ENCODE results near the gene PDE7B. TPM values are rescaled to one million over a fixed set of nuclear protein-coding genes. Genes with fewer than 3 reads are reported as not detected.

PDE7B gene
- total and polyA plus RNA-seq, 2 of the 8 experiments (the other 6 are each of a cell fraction or from before 2014, with no cell fraction given) = not detected

DNA sequence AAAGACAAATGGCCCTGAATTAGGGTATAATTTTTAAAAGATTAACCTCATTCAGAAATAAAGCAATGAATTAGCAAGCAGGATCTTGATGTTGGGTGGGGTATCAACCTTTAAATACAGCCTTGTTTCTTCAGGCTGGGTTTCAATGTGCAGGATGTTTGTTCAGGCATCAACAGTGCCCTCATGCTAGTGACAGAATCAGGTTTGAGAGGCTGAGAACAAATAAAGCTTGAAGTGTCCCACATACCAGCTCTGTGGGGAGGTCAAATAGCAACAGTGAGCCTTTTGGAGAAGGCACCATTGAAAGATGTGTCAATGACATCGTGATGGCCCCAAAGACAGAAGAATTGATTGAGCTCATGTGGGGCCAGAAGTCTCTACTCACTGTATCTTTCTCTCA is 330.4 kb downstream of the PDE7B start:
- no peak overlapping the region for H3K9ac ChIP-seq (replicated peaks in 1 of 4; ENCODE audit: extremely low read depth in 1 of 4, low read depth in 3 of 4, low read length in 3 of 4)
- no peaks in the 10 kb centered on the region for H4K20me1 ChIP-seq (replicated peaks in 1 of 2; ENCODE audit: control insufficient read depth in 1 of 2, insufficient read depth in 2 of 2, low read length in 2 of 2)
- no peak overlapping the region for H3K23ac ChIP-seq (ENCODE audit: insufficient read length)
- H3K79me1 ChIP-seq (ENCODE audit: low read depth, low read length) = no peaks in the 10 kb centered on the region
- no peak overlapping the region for H3K4ac ChIP-seq (replicated peaks; ENCODE audit: insufficient read length, low read depth, low read length)
- no peak overlapping the region for H2BK120ac ChIP-seq (replicated peaks; ENCODE audit: low read depth, low read length)
- H3K27ac ChIP-seq (ENCODE audit: low read depth, low read length) = no peak overlapping the region
- ChIA-PET CTCF (ENCODE audit: partially characterized antibody) (no interaction called here), POLR2A (ENCODE audit: partially characterized antibody) (no interaction called here)
- H2AFZ ChIP-seq (ENCODE audit: low read length) = no peak overlapping the region
- no peak overlapping the region for H4K5ac ChIP-seq (ENCODE audit: insufficient read length, low read depth, low read length)
- no peaks in the 10 kb centered on the region for H3K79me2 ChIP-seq (ENCODE audit: control insufficient read depth in 1 of 2, insufficient read depth in 2 of 2, low read length in 2 of 2)
- WGBS, 2 experiments (ENCODE audit: extremely low coverage in 1 of 2, insufficient coverage in 1 of 2, insufficient read length in 1 of 2, insufficient replicate concordance in 2 of 2, low coverage in 1 of 2, low lambda C conversion rate in 2 of 2, missing lambda C conversion rate in 1 of 2) = 74% methylated on average over 1 of the region's 1 CpG; no CpG with 5 or more reads in 1 of the 2 experiments
- H3K4me1 ChIP-seq (replicated peaks in 1 of 4; ENCODE audit: control insufficient read depth in 3 of 4, insufficient read depth in 4 of 4, low read length in 3 of 4) = no peaks in the 10 kb centered on the region
- no peak for DNase-seq (ENCODE audit: low read depth in 1 of 2, low spot score in 2 of 2)
- H3K4me3 ChIP-seq (ENCODE audit: extremely low read depth in 1 of 4, insufficient read depth in 2 of 4, low read depth in 3 of 4, low read length in 4 of 4) = no peak overlapping the region
- H3K4me2 ChIP-seq (ENCODE audit: insufficient read depth in 1 of 2, low read depth in 2 of 2, low read length in 2 of 2) = no peak overlapping the region
- no peak overlapping the region for H2AK5ac ChIP-seq (ENCODE audit: low read depth, low read length)
- no peaks in the 10 kb centered on the region for H3K36me3 ChIP-seq (ENCODE audit: control insufficient read depth in 2 of 4, insufficient read depth in 4 of 4, low read length in 3 of 4)
- no peak overlapping the region for H4K91ac ChIP-seq (replicated peaks; ENCODE audit: insufficient read length, low read length)
- H4K8ac ChIP-seq (ENCODE audit: extremely low read depth, insufficient read depth, low read length) = no peak overlapping the region
- no peak overlapping the region for H2BK12ac ChIP-seq (ENCODE audit: low read depth, low read length)
- H3K56ac ChIP-seq (replicated peaks; ENCODE audit: insufficient read length, low read depth, low read length) = no peak overlapping the region
- no peaks in the 10 kb centered on the region for H3K23me2 ChIP-seq (ENCODE audit: low read depth, low read length)
- H2BK20ac ChIP-seq (ENCODE audit: low read length) = no peak overlapping the region
- no peaks in the 10 kb centered on the region for H3K27me3 ChIP-seq (replicated peaks in 1 of 4; ENCODE audit: control insufficient read depth in 3 of 4, extremely low read depth in 1 of 4, insufficient read depth in 3 of 4, low read length in 3 of 4)
- no peak overlapping the region for H3K14ac ChIP-seq (ENCODE audit: insufficient read length)
- no peak for FAIRE-seq
- H3K9me3 ChIP-seq (ENCODE audit: insufficient read depth in 2 of 2, low read depth in 1 of 2, low read length in 1 of 2) = no peaks in the 10 kb centered on the region
- H2BK15ac ChIP-seq (ENCODE audit: low read length) = no peak overlapping the region
- H2BK5ac ChIP-seq (ENCODE audit: low read depth, low read length) = no peak overlapping the region
- H3K18ac ChIP-seq (ENCODE audit: extremely low read depth, low read length) = no peak overlapping the region
- TF ChIP-seq, protein P1, sequence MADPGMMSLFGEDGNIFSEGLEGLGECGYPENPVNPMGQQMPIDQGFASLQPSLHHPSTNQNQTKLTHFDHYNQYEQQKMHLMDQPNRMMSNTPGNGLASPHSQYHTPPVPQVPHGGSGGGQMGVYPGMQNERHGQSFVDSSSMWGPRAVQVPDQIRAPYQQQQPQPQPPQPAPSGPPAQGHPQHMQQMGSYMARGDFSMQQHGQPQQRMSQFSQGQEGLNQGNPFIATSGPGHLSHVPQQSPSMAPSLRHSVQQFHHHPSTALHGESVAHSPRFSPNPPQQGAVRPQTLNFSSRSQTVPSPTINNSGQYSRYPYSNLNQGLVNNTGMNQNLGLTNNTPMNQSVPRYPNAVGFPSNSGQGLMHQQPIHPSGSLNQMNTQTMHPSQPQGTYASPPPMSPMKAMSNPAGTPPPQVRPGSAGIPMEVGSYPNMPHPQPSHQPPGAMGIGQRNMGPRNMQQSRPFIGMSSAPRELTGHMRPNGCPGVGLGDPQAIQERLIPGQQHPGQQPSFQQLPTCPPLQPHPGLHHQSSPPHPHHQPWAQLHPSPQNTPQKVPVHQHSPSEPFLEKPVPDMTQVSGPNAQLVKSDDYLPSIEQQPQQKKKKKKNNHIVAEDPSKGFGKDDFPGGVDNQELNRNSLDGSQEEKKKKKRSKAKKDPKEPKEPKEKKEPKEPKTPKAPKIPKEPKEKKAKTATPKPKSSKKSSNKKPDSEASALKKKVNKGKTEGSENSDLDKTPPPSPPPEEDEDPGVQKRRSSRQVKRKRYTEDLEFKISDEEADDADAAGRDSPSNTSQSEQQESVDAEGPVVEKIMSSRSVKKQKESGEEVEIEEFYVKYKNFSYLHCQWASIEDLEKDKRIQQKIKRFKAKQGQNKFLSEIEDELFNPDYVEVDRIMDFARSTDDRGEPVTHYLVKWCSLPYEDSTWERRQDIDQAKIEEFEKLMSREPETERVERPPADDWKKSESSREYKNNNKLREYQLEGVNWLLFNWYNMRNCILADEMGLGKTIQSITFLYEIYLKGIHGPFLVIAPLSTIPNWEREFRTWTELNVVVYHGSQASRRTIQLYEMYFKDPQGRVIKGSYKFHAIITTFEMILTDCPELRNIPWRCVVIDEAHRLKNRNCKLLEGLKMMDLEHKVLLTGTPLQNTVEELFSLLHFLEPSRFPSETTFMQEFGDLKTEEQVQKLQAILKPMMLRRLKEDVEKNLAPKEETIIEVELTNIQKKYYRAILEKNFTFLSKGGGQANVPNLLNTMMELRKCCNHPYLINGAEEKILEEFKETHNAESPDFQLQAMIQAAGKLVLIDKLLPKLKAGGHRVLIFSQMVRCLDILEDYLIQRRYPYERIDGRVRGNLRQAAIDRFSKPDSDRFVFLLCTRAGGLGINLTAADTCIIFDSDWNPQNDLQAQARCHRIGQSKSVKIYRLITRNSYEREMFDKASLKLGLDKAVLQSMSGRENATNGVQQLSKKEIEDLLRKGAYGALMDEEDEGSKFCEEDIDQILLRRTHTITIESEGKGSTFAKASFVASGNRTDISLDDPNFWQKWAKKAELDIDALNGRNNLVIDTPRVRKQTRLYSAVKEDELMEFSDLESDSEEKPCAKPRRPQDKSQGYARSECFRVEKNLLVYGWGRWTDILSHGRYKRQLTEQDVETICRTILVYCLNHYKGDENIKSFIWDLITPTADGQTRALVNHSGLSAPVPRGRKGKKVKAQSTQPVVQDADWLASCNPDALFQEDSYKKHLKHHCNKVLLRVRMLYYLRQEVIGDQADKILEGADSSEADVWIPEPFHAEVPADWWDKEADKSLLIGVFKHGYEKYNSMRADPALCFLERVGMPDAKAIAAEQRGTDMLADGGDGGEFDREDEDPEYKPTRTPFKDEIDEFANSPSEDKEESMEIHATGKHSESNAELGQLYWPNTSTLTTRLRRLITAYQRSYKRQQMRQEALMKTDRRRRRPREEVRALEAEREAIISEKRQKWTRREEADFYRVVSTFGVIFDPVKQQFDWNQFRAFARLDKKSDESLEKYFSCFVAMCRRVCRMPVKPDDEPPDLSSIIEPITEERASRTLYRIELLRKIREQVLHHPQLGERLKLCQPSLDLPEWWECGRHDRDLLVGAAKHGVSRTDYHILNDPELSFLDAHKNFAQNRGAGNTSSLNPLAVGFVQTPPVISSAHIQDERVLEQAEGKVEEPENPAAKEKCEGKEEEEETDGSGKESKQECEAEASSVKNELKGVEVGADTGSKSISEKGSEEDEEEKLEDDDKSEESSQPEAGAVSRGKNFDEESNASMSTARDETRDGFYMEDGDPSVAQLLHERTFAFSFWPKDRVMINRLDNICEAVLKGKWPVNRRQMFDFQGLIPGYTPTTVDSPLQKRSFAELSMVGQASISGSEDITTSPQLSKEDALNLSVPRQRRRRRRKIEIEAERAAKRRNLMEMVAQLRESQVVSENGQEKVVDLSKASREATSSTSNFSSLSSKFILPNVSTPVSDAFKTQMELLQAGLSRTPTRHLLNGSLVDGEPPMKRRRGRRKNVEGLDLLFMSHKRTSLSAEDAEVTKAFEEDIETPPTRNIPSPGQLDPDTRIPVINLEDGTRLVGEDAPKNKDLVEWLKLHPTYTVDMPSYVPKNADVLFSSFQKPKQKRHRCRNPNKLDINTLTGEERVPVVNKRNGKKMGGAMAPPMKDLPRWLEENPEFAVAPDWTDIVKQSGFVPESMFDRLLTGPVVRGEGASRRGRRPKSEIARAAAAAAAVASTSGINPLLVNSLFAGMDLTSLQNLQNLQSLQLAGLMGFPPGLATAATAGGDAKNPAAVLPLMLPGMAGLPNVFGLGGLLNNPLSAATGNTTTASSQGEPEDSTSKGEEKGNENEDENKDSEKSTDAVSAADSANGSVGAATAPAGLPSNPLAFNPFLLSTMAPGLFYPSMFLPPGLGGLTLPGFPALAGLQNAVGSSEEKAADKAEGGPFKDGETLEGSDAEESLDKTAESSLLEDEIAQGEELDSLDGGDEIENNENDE (IDR thresholded peaks at IDR 0.05; ENCODE audit: insufficient replicate concordance, low read length) = no peak

Data from H1 (cell line).